SIG-M5 (cell line): ENCODE data around the gene EIF4G3.
"Not testable (repeated sequence)": the region's sequence is repeated elsewhere in the genome, so short reads cannot be mapped to it uniquely, and the experiment has no call there.

Experiments used
- DNase-seq: peaks from one replicate; lab custom pipeline; 2025; lab: John Stamatoyannopoulos, UW

EIF4G3 gene

GRCh38 chr1:21030181-21030580 lies 146.5 kb downstream of the EIF4G3 start:
- no peak for DNase-seq

- no peak for DNase-seq
Observed at GRCh38 chr1:21028520-21029145, 148.1 kb downstream of the EIF4G3 start.

GRCh38 chr1:21027805-21028204 lies 148.9 kb downstream of the EIF4G3 start:
- no peak for DNase-seq

GRCh38 chr1:21024918-21025317 lies 151.8 kb downstream of the EIF4G3 start:
- DNase-seq = no peak

- DNase-seq = not testable (repeated sequence)
Observed at GRCh38 chr1:21024136-21024896, 152.4 kb downstream of the EIF4G3 start.

GRCh38 chr1:21022279-21023040 lies 154.2 kb downstream of the EIF4G3 start:
- DNase-seq = no peak

GRCh38 chr1:21021311-21021710 lies 155.4 kb downstream of the EIF4G3 start:
- no peak for DNase-seq

- DNase-seq = no peak
Observed at GRCh38 chr1:21020151-21020550, 156.5 kb downstream of the EIF4G3 start.

- DNase-seq = no peak
Observed at GRCh38 chr1:21018673-21019072, 158.0 kb downstream of the EIF4G3 start.

GRCh38 chr1:21013510-21013909 lies 163.2 kb downstream of the EIF4G3 start:
- no peak for DNase-seq

GRCh38 chr1:21012937-21013336 lies 163.8 kb downstream of the EIF4G3 start:
- DNase-seq = no peak

- DNase-seq = no peak
Observed at GRCh38 chr1:21007876-21008275, 168.8 kb downstream of the EIF4G3 start.

GRCh38 chr1:21005466-21006239 lies 171.0 kb downstream of the EIF4G3 start:
- DNase-seq = no peak

- DNase-seq = no peak
Observed at GRCh38 chr1:21003281-21004045, 173.2 kb downstream of the EIF4G3 start.

GRCh38 chr1:21001042-21001441 lies 175.7 kb downstream of the EIF4G3 start:
- DNase-seq = no peak

- DNase-seq = no peak
Observed at GRCh38 chr1:21000245-21000594, 176.5 kb downstream of the EIF4G3 start.

GRCh38 chr1:20999525-21000244 lies 177.0 kb downstream of the EIF4G3 start:
- no peak for DNase-seq

GRCh38 chr1:20998826-20999225 lies 177.9 kb downstream of the EIF4G3 start:
- DNase-seq = no peak

- DNase-seq = no peak
Observed at GRCh38 chr1:20997602-20998224, 179.0 kb downstream of the EIF4G3 start.

- DNase-seq = no peak
Observed at GRCh38 chr1:20996554-20996953, 180.1 kb downstream of the EIF4G3 start.
